ENCODE data around the gene FGF14.

FGF14 gene

GRCh38 chr13:101970341-101970740 lies 431.5 kb downstream of the FGF14 start:
- FAIRE-seq = no peak

GRCh38 chr13:101967781-101968180 lies 434.1 kb downstream of the FGF14 start:
- FAIRE-seq = no peak

- FAIRE-seq = no peak
Observed at GRCh38 chr13:101967216-101967615, 434.6 kb downstream of the FGF14 start.

GRCh38 chr13:101965096-101965495 lies 436.8 kb downstream of the FGF14 start:
- no peak for FAIRE-seq

GRCh38 chr13:101959016-101959415 lies 442.8 kb downstream of the FGF14 start:
- no peak for FAIRE-seq

GRCh38 chr13:101955764-101956163 lies 446.1 kb downstream of the FGF14 start:
- no peak for FAIRE-seq

GRCh38 chr13:101951114-101951513 lies 450.7 kb downstream of the FGF14 start:
- FAIRE-seq = no peak

GRCh38 chr13:101949681-101950080 lies 452.2 kb downstream of the FGF14 start:
- FAIRE-seq = no peak

GRCh38 chr13:101946401-101946800 lies 455.4 kb downstream of the FGF14 start:
- no peak for FAIRE-seq

- no peak for FAIRE-seq
Observed at GRCh38 chr13:101945435-101945834, 456.4 kb downstream of the FGF14 start.

GRCh38 chr13:101944521-101944920 lies 457.3 kb downstream of the FGF14 start:
- no peak for FAIRE-seq

- FAIRE-seq = no peak
Observed at GRCh38 chr13:101942535-101943157, 459.2 kb downstream of the FGF14 start.

- no peak for FAIRE-seq
Observed at GRCh38 chr13:101942038-101942437, 459.8 kb downstream of the FGF14 start.

GRCh38 chr13:101941095-101941783 lies 460.6 kb downstream of the FGF14 start:
- no peak for FAIRE-seq

- no peak for FAIRE-seq
Observed at GRCh38 chr13:101939370-101939769, 462.5 kb downstream of the FGF14 start.

GRCh38 chr13:101935828-101936227 lies 466.0 kb downstream of the FGF14 start:
- FAIRE-seq = no peak

GRCh38 chr13:101931186-101931585 lies 470.7 kb downstream of the FGF14 start:
- FAIRE-seq = no peak

GRCh38 chr13:101930331-101930730 lies 471.5 kb downstream of the FGF14 start:
- no peak for FAIRE-seq

- no peak for FAIRE-seq
Observed at GRCh38 chr13:101925731-101926130, 476.1 kb downstream of the FGF14 start.

- FAIRE-seq = no peak
Observed at GRCh38 chr13:101919541-101920181, 482.2 kb downstream of the FGF14 start.

- no peak for FAIRE-seq
Observed at GRCh38 chr13:101917833-101918661, 483.8 kb downstream of the FGF14 start.

GRCh38 chr13:101917475-101917810 lies 484.4 kb downstream of the FGF14 start:
- FAIRE-seq = no peak

GRCh38 chr13:101916775-101917474 lies 484.9 kb downstream of the FGF14 start:
- no peak for FAIRE-seq

All from colon (tissue), 2 donors.